Stimulated activated CD4-positive, alpha-beta T cell treated with anti-CD3 and anti-CD28 coated beads, TNF-alpha, amount 100 ng/mL, for 1 hour (primary cell): ENCODE measurements around the gene HRCT1.
"Not testable (repeated sequence)": the region's sequence is repeated elsewhere in the genome, so short reads cannot be mapped to it uniquely, and the experiment has no call there.

Experiments
- DNase-seq, 3 donors: peaks; one replicate each; pipeline ENCODE4 v3.0.0-alpha.2; 2020; ENCODE audit warnings: low read depth in 3 of 3, low spot score in 1 of 3

Gene HRCT1

GRCh38 chr9:35915681-35916294, 9.8 kb downstream of the HRCT1 start:
- DNase-seq = no peak

- no peak for DNase-seq
Measured at GRCh38 chr9:35917261-35917660, 11.3 kb downstream of the HRCT1 start.

GRCh38 chr9:35918780-35919179, 12.8 kb downstream of the HRCT1 start:
- DNase-seq = no peak

- no peak for DNase-seq
Measured at GRCh38 chr9:35919212-35920008, 13.4 kb downstream of the HRCT1 start.

- DNase-seq = no peak
Measured at GRCh38 chr9:35920051-35920620, 14.1 kb downstream of the HRCT1 start.

- no peak for DNase-seq
Measured at GRCh38 chr9:35923598-35923926, 17.6 kb downstream of the HRCT1 start.

- DNase-seq = no peak
Measured at GRCh38 chr9:35923927-35924763, 18.1 kb downstream of the HRCT1 start.

- DNase-seq = no peak
Measured at GRCh38 chr9:35928591-35929452, 22.8 kb downstream of the HRCT1 start.

GRCh38 chr9:35929453-35929718, 23.4 kb downstream of the HRCT1 start:
- DNase-seq = no peak

- DNase-seq = no peak
Measured at GRCh38 chr9:35930521-35930920, 24.5 kb downstream of the HRCT1 start.

DNA sequence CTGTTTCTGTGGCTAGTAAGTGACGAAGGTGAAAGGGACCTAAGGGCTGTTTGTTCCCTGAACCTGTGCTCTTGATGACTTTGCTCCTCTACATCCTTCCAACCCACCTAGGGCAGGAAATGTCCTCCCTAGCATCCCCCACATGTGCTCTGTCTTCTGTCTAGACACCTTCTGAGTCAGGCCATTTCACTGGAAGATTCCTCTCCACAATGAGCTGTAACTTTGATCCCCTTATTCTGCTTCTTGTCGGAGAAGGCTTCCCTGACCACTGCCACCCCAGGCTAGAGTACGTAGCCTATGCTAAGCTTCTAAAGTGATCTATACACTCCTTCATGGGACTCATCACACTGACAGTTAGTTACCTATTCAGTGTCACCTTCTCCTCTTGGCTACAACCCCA, 25.0 kb downstream of the HRCT1 start:
- DNase-seq = no peak

DNA sequence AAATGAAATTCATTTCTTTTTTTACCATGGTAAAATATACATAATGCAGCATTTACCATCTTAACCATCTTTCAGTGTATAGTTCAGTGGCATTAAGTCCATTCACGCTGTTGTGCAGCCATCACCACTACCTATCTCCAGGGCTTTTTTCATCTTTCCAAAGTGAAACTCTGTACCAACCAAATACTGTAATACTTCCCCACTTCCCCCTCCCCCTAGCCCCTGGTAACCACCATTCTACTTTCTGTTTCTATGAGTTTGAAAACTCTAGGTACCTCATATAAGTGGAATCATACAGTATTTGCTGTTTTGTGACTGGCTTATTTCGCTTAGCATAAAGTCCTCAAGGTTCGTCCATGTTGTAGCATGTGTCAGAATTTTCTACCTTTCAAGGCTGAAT, 26.7 kb downstream of the HRCT1 start:
- no peak for DNase-seq

GRCh38 chr9:35933550-35934067, 27.6 kb downstream of the HRCT1 start:
- no peak for DNase-seq

- DNase-seq = not testable (repeated sequence)
Measured at GRCh38 chr9:35934069-35934468, 28.1 kb downstream of the HRCT1 start.

DNA sequence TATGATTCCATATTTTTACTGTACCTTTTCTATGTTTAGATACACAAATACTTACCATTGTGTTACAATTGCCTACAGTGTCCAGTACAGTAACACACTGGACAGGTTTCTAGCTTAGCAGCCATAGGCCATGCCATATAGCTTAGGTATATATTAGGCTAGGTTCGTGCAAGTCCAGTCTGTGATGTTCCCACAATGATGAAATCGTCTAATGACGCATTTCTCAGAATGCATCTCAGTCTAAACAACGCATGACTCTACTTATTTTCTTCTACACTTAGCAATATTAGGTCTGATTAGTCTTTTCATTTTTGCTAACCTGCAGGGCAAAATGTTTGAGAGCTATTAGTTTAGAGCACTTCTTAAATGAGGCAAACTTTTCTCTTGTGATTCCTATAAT, 29.3 kb downstream of the HRCT1 start:
- no peak for DNase-seq

GRCh38 chr9:35935755-35936509, 29.9 kb downstream of the HRCT1 start:
- DNase-seq = no peak

DNA sequence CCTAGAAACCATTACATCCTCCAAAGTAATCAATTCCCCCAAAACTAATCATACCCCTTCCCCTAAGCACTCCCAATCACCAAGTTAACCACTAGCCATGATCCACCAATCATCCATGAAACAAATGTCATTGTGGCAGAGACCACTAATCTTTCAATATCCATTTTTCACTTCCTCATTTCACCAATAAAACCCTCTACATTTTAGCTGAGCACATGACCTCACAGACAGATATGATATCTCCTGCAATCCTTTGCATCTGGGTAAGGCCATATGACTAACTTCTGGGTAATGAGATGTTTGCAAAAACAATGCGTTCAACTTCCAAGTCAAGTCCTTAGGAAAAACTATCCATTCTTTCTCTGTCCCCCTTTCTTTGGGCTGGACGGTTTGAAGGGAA, 31.2 kb downstream of the HRCT1 start:
- no peak for DNase-seq

DNA sequence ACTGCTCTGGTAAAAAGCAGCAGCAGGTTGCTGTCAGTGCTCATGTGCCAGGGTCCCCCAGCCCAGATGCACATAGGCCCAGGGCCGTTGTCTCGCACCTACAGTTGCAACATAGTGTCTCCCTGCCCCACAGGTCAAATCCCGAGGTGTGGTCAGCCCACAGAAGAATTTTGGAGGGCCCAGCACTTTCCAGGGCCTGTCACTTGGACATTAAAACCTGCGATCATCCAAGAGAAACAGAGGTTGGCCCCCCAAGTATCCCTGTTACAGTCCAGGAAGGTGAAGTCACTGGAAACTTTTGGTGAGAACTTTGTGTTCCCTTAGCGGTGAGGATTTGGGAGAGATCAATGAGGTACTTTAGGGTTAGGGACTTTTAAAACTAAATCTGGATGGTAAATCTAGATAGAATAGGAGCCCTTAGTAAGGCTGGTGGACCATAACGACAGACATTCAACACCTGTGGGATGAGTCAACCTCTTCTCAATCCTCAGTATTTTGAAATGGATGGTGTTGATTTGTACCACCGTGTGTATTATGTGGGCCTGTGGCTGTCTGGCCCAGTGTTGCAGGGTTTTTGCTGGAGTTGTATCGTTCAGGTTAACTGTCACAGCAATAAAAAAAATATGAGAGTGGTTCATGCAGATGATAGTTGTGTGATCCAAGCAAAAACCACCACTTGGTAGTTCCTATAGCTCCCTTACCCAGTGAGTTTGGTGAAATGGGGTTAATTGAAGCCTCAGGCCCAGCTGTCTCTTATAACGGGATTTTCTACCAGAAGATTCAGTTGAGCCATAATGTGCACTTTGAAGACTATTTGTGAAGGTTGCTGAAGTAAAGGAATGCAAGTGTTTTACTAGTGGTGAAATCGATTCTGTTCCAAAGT, 32.7 kb downstream of the HRCT1 start:
- no peak for DNase-seq

GRCh38 chr9:35939679-35940250, 33.8 kb downstream of the HRCT1 start:
- no peak for DNase-seq
